ENCODE data around the gene LRP10.
"Not testable (repeated sequence)": the region's sequence is repeated elsewhere in the genome, so short reads cannot be mapped to it uniquely, and the experiment has no call there.

LRP10 gene

GRCh38 chr14:22843123-22843925 is 28.2 kb upstream of the LRP10 start:
- no peak for FAIRE-seq

DNA sequence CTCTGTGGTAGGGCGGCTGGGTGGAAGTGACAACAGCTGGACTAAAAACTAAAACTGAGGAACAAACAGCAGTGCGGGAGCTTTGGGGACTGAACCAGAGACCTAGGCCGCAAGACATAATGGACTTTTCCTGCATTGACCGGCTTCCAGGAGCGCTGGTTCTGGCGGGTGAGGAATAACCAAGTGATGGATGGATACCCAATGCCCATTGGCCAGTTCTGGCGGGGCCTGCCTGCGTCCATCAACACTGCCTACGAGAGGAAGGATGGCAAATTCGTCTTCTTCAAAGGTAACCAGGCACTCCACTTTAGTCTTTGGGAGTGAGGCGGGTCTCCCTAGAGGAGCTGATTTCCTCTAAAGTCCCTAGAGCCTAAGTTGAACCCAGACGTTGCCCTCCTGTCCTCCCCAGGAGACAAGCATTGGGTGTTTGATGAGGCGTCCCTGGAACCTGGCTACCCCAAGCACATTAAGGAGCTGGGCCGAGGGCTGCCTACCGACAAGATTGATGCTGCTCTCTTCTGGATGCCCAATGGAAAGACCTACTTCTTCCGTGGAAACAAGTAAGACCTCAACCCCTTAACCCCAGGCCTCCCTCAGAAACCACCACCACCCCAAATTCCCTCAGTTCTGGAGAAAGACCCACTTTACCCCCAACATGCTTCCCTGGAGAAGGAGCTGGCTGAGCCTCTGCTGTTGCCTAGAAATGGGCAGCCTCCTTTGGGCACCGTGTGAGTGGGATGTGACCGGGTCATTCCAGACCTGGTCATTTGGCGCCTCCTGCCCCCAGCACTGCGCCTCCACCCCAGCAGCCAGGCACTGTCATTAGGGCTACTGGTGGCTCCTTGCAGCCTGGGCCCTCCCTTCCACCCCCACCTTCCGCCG is 27.1 kb upstream of the LRP10 start:
- FAIRE-seq: no peak

DNA sequence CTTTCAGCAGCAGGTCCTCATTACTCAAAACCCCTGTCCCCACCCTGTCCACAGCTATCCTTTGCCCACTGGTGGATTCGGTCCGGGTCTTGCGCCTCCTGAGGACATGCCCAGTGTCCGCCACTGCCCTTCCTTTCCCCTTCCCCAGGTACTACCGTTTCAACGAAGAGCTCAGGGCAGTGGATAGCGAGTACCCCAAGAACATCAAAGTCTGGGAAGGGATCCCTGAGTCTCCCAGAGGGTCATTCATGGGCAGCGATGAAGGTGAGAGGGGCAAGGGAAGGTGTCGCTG is 26.5 kb upstream of the LRP10 start:
- no peak for FAIRE-seq

GRCh38 chr14:22845821-22846625 is 25.5 kb upstream of the LRP10 start:
- FAIRE-seq: no peak

- FAIRE-seq: no peak
Measured at GRCh38 chr14:22846811-22847307, 24.7 kb upstream of the LRP10 start.

- FAIRE-seq: no peak
Measured at GRCh38 chr14:22847661-22848341, 23.7 kb upstream of the LRP10 start.

GRCh38 chr14:22848351-22849164 is 23.0 kb upstream of the LRP10 start:
- FAIRE-seq: no peak

DNA sequence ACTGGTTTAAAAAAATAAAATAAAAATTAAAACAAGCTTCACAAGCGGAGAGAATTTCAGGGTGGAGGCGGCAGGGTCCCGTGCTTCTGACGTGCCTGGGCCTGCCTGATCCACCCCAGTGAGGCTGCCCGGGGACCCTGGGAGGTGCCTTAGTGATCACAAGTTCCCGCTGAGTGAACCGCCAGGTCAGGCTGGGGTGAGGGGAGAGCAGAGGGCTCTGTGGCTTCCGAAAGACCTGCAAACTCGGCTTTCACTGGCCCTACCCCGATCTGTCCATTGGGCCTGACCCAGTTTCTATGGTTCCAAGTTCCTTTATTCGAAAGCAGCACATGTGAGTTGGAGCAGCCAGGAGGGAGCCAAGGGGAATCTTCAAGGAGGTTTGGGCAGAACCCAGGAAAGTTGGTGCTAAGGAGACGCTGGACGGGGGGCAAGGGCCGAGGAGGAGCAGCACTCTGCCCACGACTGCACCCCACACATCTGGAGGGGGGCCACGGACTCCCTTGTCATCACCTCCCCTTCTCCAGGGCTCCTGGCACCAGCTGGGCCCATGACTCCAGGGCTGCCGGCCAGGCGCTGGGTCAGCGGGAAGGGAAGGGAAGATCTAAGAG is 22.2 kb upstream of the LRP10 start:
- FAIRE-seq: no peak

GRCh38 chr14:22850944-22851764 is 20.4 kb upstream of the LRP10 start:
- FAIRE-seq: no peak

GRCh38 chr14:22852178-22852577 is 19.4 kb upstream of the LRP10 start:
- not testable (repeated sequence) for FAIRE-seq

- FAIRE-seq: no peak
Measured at GRCh38 chr14:22852599-22852939, 19.0 kb upstream of the LRP10 start.

- FAIRE-seq: no peak
Measured at GRCh38 chr14:22852940-22853767, 18.4 kb upstream of the LRP10 start.

- FAIRE-seq: not testable (repeated sequence)
Measured at GRCh38 chr14:22854296-22854695, 17.2 kb upstream of the LRP10 start.

- no peak for FAIRE-seq
Measured at GRCh38 chr14:22854963-22855724, 16.4 kb upstream of the LRP10 start.

DNA sequence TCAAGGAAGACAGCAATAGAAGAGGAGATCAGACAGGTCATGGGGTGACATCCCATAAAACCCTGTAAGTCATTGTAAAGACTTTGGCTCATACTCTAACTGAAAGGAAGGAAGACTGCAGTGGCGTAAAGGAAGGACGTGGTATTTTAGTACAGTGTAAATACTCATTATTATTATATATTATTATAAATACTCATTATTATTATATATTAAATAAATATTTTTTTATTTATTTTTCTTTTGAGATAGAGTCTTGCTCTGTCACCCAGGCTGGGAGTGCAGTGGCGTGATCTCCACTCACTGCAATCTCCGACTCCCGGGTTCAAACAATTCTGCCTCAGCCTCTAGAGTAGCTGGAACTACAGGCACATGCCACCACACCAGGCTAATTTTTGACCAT is 15.1 kb upstream of the LRP10 start:
- FAIRE-seq: no peak

GRCh38 chr14:22860377-22860776 is 11.2 kb upstream of the LRP10 start:
- FAIRE-seq: not testable (repeated sequence)

GRCh38 chr14:22861651-22862050 is 9.9 kb upstream of the LRP10 start:
- no peak for FAIRE-seq

- FAIRE-seq: no peak
Measured at GRCh38 chr14:22864979-22865378, 6.6 kb upstream of the LRP10 start.

All from G401.6 (cell line).